ENCODE results near the gene ENDOD1. TPM values are rescaled to one million over a fixed set of nuclear protein-coding genes. Genes with fewer than 3 reads are reported as not detected.
"Not testable (repeated sequence)": the region's sequence is repeated elsewhere in the genome, so short reads cannot be mapped to it uniquely, and the experiment has no call there.

The ENDOD1 gene
- polyA plus RNA-seq (2011; rRNA removed): 10.0 and 12.1 TPM in 2 replicates
- polyA minus RNA-seq (2011; rRNA and poly(A)+ RNA removed): 8.8 and 11.8 TPM in 2 replicates

DNA sequence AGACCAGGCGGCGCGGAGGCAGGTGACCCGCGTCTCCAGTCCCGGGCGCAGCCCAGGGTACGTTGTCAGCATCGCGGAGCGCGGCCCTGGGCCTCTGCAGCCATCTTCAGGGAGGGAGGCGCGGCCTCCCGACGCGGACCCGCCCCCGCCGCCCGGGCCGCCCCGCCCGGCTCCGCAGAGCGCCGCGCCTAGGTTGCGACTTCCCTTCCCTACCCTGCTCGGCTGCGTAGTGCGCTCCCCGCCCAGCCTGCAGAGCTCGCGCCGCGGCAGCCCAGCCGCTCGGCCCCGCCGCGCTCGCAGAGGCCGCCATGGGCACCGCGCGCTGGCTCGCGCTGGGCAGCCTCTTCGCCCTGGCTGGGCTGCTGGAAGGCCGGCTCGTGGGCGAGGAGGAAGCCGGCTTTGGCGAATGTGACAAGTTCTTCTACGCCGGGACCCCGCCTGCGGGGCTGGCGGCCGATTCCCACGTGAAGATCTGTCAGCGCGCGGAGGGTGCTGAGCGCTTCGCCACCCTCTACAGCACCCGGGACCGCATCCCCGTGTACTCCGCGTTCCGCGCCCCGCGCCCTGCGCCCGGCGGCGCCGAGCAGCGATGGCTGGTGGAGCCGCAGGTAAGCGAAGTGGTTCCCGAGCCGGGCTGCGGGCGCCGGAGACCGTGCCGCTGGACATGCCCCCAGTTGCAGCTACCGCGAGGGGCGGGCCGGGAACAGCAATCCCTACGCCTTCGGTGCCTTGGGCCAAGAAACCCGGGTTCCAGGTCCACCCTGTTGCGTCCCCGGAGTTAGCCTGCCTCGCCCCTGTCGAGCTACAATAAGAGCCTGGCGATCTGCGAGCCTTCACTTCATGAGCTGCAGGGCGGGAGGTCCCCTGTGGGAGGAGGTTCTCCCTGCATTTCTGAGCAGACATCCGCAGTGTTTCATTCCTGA, at the start of gene ENDOD1:
Gene ENDOD1 (plus strand): TSS at position 227 of the 923 bp plus-strand sequence. CDS start 82 bp downstream, at position 309.
- CTCF ChIA-PET: interaction anchor here (0.9 to 2.8 kb wide), 12 partner anchors 10 to 674 kb away, joined by 3 to 11 read pairs (median 6); partner anchors contain the start of gene SRSF8
- no peak for DNase-seq (ENCODE audit: low read depth, low spot score)
- peak within 1 kb of the TSS; percentile 69 for H3K4me3 ChIP-seq (ENCODE audit: low read depth, low read length)
- 0 out of 2 replicates have a peak, but pooled peaks have one; percentile 9 for TF ChIP-seq CTCF (IDR thresholded peaks at IDR 0.05; ENCODE audit: low read depth, low read length)
- no peaks in the 10 kb centered on the region; the same call in 1 of the 2 replicates for H3K9me3 ChIP-seq (ENCODE audit: control insufficient read depth, insufficient read depth, low read length)
- H3K27me3 ChIP-seq (ENCODE audit: control insufficient read depth, insufficient read depth, low read length): no peaks in the 10 kb centered on the region
- POLR2A ChIA-PET: interaction anchor here (0.5 to 2.2 kb wide), 7 partner anchors 10 to 1374 kb away, joined by 3 to 12 read pairs (median 3); partner anchors contain the start of gene MED17
- peak within 1 kb of the TSS; percentile 48 for H3K27ac ChIP-seq (ENCODE audit: low read depth, low read length)

GRCh38 chr11:95042239-95042638, 47.4 kb upstream of the ENDOD1 start:
- Histone ChIP-seq H3K27me3 (ENCODE audit: control insufficient read depth, insufficient read depth, low read length) (peaks cover 18% of the 10 kb centered on the region), H3K9me3 (ENCODE audit: control insufficient read depth, insufficient read depth, low read length) (peaks cover 7% of the 10 kb centered on the region; the same call in 1 of the 2 replicates), H3K4me3 (ENCODE audit: low read depth, low read length) (no peak overlapping the region), H3K27ac (ENCODE audit: low read depth, low read length) (no peak overlapping the region)
- ChIA-PET CTCF (no interaction called here), POLR2A (no interaction called here)
- no peak for DNase-seq (ENCODE audit: low read depth, low spot score)
- TF ChIP-seq CTCF (IDR thresholded peaks at IDR 0.05; ENCODE audit: low read depth, low read length): no peak

GRCh38 chr11:95042906-95043305, 46.7 kb upstream of the ENDOD1 start:
- no peak for DNase-seq (ENCODE audit: low read depth, low spot score)
- Histone ChIP-seq H3K4me3 (ENCODE audit: low read depth, low read length) (no peak overlapping the region), H3K27me3 (ENCODE audit: control insufficient read depth, insufficient read depth, low read length) (peaks cover 15% of the 10 kb centered on the region), H3K9me3 (ENCODE audit: control insufficient read depth, insufficient read depth, low read length) (peaks cover 2% of the 10 kb centered on the region; the same call in 1 of the 2 replicates), H3K27ac (ENCODE audit: low read depth, low read length) (no peak overlapping the region)
- TF ChIP-seq CTCF (IDR thresholded peaks at IDR 0.05; ENCODE audit: low read depth, low read length): no peak
- CTCF ChIA-PET: no interaction called here
- POLR2A ChIA-PET: no interaction called here

- no peaks in the 10 kb centered on the region for H3K9me3 ChIP-seq (ENCODE audit: control insufficient read depth, insufficient read depth, low read length)
- ChIA-PET CTCF (no interaction called here), POLR2A (no interaction called here)
- no peak for TF ChIP-seq CTCF (IDR thresholded peaks at IDR 0.05; ENCODE audit: low read depth, low read length)
- no peak overlapping the region for H3K27ac ChIP-seq (ENCODE audit: low read depth, low read length)
- no peak for DNase-seq (ENCODE audit: low read depth, low spot score)
- H3K27me3 ChIP-seq (ENCODE audit: control insufficient read depth, insufficient read depth, low read length): peaks cover 15% of the 10 kb centered on the region
- no peak overlapping the region for H3K4me3 ChIP-seq (ENCODE audit: low read depth, low read length)
Observed at GRCh38 chr11:95044010-95044409, 45.6 kb upstream of the ENDOD1 start.

DNA sequence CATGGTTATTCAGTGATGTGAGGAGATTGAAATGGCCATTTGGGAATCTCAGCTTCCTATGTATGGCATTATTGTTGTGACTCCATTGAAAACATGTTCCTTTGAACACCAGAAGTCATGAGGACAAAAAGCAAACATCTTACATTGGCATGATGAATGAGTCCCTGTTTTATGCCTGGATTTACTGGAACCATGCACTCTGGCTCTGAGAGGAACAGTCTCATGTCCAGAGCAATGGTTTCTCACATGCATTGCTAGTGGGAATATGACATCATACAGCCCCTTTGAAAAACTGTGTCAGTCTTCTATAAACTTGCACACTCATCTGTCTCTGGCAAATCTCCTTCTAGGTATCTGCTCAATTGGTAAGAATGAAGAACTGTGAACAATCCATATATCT, 43.8 kb upstream of the ENDOD1 start:
- ChIA-PET CTCF (no interaction called here), POLR2A (no interaction called here)
- no peak for TF ChIP-seq CTCF (IDR thresholded peaks at IDR 0.05; ENCODE audit: low read depth, low read length)

GRCh38 chr11:95049122-95049521, 40.5 kb upstream of the ENDOD1 start, which contains the start of gene KDM4F:
Gene KDM4F (plus strand): TSS chr11:95049422.
- H3K27me3 ChIP-seq (ENCODE audit: control insufficient read depth, insufficient read depth, low read length); H3K9me3 ChIP-seq (ENCODE audit: control insufficient read depth, insufficient read depth, low read length); DNase-seq (ENCODE audit: low read depth, low spot score); H3K4me3 ChIP-seq (ENCODE audit: low read depth, low read length); H3K27ac ChIP-seq (ENCODE audit: low read depth, low read length); CTCF ChIA-PET; POLR2A ChIA-PET: not testable (repeated sequence)

More for the DNA sequence above, 43.8 kb upstream of the ENDOD1 start:
- peaks cover 13% of the 10 kb centered on the region for H3K27me3 ChIP-seq (ENCODE audit: control insufficient read depth, insufficient read depth, low read length)
- no peaks in the 10 kb centered on the region for H3K9me3 ChIP-seq (ENCODE audit: control insufficient read depth, insufficient read depth, low read length)
- no peak for DNase-seq (ENCODE audit: low read depth, low spot score)
- no peak overlapping the region for H3K27ac ChIP-seq (ENCODE audit: low read depth, low read length)
- no peak overlapping the region for H3K4me3 ChIP-seq (ENCODE audit: low read depth, low read length)
